ENCODE data around the gene SYCE1L.

DNA sequence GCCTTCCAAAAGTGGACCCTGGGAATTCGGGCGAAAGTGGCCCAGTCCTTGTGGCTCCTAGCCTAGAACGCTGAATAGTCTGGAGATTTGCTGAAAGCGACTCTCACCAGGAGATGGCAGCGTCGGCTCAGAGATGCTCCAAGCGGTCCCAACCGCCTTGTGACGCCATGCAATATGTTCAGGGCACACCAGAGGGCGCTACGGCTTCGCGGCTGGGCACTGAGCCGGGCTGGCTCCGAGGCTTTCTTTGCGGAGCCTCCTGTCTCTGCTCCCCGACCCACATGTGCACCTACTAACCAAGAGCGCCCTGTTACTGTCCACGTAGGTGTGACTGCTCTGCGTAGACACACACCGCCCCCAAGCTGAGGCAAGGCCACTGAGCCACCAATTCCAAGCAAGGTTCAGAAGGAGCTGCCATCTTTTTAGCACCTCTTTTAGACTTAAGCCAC is 36.9 kb downstream of the SYCE1L start:
- TF ChIP-seq CTCF (conservative IDR thresholded peaks at IDR 0.05; ENCODE audit: low read depth, low read length) (peak; percentile 99), EZH2 (IDR thresholded peaks at IDR 0.05; ENCODE audit: borderline replicate concordance, low read depth, low read length, poor library complexity, severe bottlenecking) (no peak)
